ENCODE results near the gene OR5C1. TPM values are rescaled to one million over a fixed set of nuclear protein-coding genes. Genes with fewer than 3 reads are reported as not detected.
"Not testable (repeated sequence)": the region's sequence is repeated elsewhere in the genome, so short reads cannot be mapped to it uniquely, and the experiment has no call there.

OR5C1 gene
- polyA plus RNA-seq, 3 donors from 2014 or later, result not detected

DNA sequence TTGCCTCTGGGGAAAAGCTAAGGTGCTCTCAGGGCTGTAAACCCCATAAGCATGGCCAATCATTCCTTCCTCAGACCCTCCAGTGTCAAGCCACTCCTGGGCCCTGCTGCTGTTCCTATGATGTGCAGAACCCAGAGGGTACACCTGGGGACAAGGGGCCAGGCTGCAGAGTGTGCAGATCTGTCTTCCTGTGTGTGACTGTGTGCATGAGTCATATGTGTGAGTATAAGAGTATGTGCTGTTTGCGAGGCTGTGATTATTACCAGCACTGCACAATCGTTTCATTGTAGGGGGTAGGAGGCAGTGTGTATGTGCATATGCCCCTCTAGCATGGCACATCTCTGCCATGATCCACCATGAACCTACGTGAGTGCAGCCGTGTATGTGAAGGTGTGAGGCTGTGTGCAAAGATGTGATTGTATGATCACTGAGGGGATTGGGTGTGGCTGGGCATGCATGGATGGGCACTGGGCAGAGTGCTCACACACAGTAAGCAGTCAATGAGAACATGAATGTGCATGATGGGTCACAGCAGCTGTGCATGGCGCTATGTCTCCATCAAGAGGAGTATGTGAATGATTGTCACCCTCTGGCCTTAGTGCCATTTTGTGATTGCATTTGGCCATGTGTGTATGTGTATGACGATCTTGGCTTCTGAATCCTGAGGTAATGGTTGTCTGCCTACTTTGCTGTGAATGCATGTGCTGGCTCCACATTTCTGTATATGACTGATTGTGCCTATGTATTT is 8.8 kb downstream of the OR5C1 start:
- Mint-ChIP-seq H3K27me3 (ENCODE audit: low read depth in 3 of 3) (peaks cover 0 to 1% (median 0%) of the 10 kb centered on the region in 3 donors), H3K4me1 (no peaks in the 10 kb centered on the region), H3K9me3 (peaks cover 0 to 1% (median 0%) of the 10 kb centered on the region in 6 donors), H3K27ac (peak overlapping the region in 1 of 6 donors; percentile 0), H3K4me3 (no peak overlapping the region), H3K36me3 (peaks cover 0 to 3% (median 3%) of the 10 kb centered on the region in 3 donors)
- DNase-seq, result no peak

DNA sequence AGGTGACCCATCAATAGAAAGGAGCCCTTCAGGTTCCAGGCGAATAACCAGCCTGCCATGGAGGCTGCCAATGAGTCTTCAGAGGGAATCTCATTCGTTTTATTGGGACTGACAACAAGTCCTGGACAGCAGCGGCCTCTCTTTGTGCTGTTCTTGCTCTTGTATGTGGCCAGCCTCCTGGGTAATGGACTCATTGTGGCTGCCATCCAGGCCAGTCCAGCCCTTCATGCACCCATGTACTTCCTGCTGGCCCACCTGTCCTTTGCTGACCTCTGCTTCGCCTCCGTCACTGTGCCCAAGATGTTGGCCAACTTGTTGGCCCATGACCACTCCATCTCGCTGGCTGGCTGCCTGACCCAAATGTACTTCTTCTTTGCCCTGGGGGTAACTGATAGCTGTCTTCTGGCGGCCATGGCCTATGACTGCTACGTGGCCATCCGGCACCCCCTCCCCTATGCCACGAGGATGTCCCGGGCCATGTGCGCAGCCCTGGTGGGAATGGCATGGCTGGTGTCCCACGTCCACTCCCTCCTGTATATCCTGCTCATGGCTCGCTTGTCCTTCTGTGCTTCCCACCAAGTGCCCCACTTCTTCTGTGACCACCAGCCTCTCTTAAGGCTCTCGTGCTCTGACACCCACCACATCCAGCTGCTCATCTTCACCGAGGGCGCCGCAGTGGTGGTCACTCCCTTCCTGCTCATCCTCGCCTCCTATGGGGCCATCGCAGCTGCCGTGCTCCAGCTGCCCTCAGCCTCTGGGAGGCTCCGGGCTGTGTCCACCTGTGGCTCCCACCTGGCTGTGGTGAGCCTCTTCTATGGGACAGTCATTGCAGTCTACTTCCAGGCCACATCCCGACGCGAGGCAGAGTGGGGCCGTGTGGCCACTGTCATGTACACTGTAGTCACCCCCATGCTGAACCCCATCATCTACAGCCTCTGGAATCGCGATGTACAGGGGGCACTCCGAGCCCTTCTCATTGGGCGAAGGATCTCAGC is 11.6 kb downstream of the OR5C1 start, which contains the start of gene OR1K1:
TSS of gene OR1K1 (plus strand) at position 58 of the 995 bp plus-strand sequence. CDS start at position 58, 0 bp downstream.
- Mint-ChIP-seq H3K36me3 (peaks cover 1 to 7% (median 4%) of the 10 kb centered on the region in 3 donors), H3K27me3 (ENCODE audit: low read depth in 3 of 3) (peaks cover 0 to 1% (median 0%) of the 10 kb centered on the region in 3 donors), H3K27ac (no peak within 1 kb of the TSS), H3K9me3 (peaks cover 0 to 1% (median 0%) of the 10 kb centered on the region in 6 donors), H3K4me3 (no peak within 1 kb of the TSS), H3K4me1 (no peaks in the 10 kb centered on the region)
- no peak for DNase-seq

DNA sequence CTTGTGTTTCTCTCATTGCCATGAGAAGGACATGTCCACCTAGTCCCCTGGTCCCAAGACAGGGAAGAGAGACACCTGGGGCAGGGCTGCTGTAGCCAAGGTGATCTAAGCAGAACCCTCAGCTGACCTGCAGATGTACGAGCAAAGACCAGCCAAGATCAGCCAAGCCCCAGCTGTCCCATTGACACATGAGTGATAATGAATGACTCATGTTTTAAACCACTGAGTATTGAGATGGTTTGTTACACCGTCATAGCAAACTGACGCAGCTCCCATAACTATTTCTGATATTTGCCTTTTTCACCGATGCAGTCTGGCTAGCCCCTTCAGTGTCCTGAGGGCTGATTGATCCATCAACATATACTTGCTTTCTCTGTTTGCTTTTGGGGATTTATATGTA is 17.9 kb downstream of the OR5C1 start:
- DNase-seq, result no peak
- H3K27ac Mint-ChIP-seq, result no peak overlapping the region
- H3K27me3 Mint-ChIP-seq (ENCODE audit: low read depth in 3 of 3), result peaks cover 0 to 2% (median 0%) of the 10 kb centered on the region in 3 donors
- H3K9me3 Mint-ChIP-seq, result no peaks in the 10 kb centered on the region
- peaks cover 4 to 8% (median 8%) of the 10 kb centered on the region in 3 donors for H3K36me3 Mint-ChIP-seq
- no peak overlapping the region for H3K4me3 Mint-ChIP-seq
- H3K4me1 Mint-ChIP-seq, result no peaks in the 10 kb centered on the region

DNA sequence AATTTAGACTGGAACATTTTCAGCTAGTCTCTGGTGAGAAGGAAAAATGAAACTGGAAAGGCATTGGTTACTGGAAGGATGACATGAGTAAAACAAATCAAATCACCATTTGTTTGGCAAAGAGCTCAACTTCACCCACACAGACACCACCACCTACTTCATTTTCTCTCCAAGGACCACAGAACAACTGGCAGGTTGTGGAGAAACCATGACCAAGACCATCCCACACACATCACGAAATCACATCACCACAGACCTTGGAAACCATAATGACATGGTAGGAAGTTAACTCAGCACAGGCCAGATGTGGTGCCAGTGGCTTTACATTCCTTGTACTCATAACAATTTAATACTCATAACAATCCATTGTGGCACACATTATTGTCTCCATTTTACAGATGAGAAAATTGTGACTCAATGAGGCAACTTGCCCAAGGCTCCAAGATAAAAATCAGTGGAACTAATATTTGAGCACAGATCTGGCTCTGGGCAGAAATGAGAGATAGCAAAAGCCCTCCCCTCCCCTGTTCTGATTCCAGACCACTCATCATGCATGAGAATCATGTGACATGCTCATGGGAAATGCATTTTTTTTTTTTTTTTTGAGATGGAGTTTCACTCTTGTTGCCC is 18.7 kb downstream of the OR5C1 start:
- no peak overlapping the region for H3K4me3 Mint-ChIP-seq
- peaks cover 0 to 2% (median 0%) of the 10 kb centered on the region in 3 donors for H3K27me3 Mint-ChIP-seq (ENCODE audit: low read depth in 3 of 3)
- H3K4me1 Mint-ChIP-seq, result no peaks in the 10 kb centered on the region
- no peak for DNase-seq
- peaks cover 4 to 8% (median 8%) of the 10 kb centered on the region in 3 donors for H3K36me3 Mint-ChIP-seq
- no peaks in the 10 kb centered on the region for H3K9me3 Mint-ChIP-seq
- peak overlapping the region in 2 of 6 donors; percentile 26 to 45 for H3K27ac Mint-ChIP-seq

DNA sequence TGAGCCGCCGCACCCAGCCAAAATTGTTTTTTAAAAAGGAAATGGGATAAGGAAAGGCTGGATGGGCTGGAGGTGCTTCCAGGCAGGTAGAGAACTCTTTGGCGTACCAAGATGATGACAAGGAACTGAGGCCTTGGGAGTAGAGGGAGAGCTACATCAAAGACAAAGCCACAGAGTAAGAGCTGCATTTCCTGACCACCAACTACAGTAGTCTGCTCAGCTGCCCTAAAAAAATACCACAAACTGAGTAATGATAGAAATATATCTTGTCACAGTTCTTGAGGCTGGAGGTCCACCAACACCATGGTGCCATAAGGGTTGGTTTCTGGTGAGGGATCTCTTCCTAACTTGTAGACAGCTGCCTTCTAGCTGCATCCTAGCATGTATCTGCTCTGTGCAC is 19.4 kb downstream of the OR5C1 start:
- DNase-seq, result no peak
- Mint-ChIP-seq H3K36me3 (peaks cover under 1 to 8% (median 8%) of the 10 kb centered on the region in 3 donors), H3K4me3 (no peak overlapping the region), H3K27ac (no peak overlapping the region), H3K9me3 (no peaks in the 10 kb centered on the region), H3K27me3 (ENCODE audit: low read depth in 3 of 3) (peaks cover 0 to 2% (median 0%) of the 10 kb centered on the region in 3 donors), H3K4me1 (no peaks in the 10 kb centered on the region)

DNA sequence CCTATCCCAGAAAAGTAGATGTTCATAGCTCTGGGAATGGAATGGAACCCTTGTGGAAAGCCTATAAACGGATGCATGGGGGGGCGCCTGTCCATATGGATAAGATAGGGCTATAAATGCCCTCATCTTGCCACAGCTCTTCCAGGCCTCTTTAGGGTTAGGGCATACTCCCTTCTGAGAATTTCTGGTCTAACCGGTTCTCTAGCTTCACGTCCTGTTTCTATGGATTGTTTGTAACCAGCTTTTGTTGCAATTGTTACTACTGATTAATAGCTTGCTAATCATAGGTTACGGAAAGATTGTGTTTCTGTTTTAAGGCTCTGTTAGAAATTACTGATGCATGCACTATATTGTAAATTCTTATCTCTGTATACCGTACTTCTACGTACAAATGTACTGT is 20.5 kb downstream of the OR5C1 start:
- H3K27ac Mint-ChIP-seq; H3K4me1 Mint-ChIP-seq; H3K4me3 Mint-ChIP-seq; H3K9me3 Mint-ChIP-seq; H3K27me3 Mint-ChIP-seq (ENCODE audit: low read depth in 3 of 3); DNase-seq; H3K36me3 Mint-ChIP-seq: not testable (repeated sequence)

DNA sequence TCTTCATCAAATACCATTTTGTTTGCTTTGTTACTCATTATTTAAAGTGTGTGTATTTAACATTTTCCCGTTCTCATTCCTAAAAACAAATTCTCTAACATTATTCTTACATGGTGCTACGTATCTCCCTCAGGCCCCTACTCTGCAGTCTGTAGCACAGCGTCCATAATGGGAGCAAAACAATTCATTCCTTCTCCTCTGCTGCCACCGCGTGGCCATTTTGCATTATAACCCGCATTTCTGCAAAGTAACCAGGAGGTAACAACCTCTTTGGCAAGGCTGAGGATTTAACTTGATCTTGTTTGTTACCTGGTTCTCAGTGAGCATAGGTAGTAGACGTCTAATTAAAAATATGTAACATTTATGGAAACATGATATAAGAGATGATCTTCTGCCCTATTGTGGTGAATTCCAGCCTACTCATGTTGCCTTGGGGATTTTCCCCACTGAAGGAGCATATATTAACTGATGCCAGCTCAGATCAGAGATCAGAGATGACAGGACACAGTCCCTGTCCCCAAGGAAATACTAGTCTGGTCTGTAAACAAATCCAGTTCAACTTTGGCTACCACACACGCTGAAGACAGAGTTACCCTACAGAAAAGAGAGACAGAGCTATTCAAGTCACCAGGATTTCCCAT is 21.7 kb downstream of the OR5C1 start:
- Mint-ChIP-seq H3K36me3 (peaks cover 0 to 7% (median 6%) of the 10 kb centered on the region in 3 donors), H3K27me3 (ENCODE audit: low read depth in 3 of 3) (peaks cover 0 to 2% (median 0%) of the 10 kb centered on the region in 3 donors), H3K4me1 (peaks cover 10 to 12% of the 10 kb centered on the region in 2 donors), H3K27ac (no peak overlapping the region), H3K9me3 (no peaks in the 10 kb centered on the region), H3K4me3 (no peak overlapping the region)
- peak; percentile 61 to 70 (median 62) for DNase-seq

DNA sequence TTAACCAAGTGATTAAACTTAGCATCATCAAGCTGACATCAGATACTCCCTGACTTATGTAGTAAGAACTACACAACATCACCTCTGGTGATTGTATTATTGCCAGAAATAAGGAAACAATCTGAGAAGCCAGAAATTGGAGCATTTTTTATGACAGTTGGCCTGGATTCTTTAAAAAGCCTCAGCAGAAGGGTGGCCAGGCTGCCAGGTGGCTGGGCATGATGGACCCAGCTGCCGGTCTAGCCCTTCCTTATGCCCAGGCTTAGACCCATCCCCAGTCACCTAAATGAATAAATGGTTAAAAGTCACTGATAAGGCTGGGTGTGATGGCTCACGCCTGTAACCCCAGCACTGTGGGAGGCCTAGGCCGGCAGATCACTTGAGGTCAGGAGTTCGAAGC is 24.0 kb downstream of the OR5C1 start:
- no peak overlapping the region for H3K4me3 Mint-ChIP-seq
- peaks cover 0 to 2% (median 0%) of the 10 kb centered on the region in 3 donors for H3K36me3 Mint-ChIP-seq
- peaks cover 24 to 26% of the 10 kb centered on the region in 2 donors for H3K4me1 Mint-ChIP-seq
- DNase-seq, result no peak
- no peaks in the 10 kb centered on the region for H3K27me3 Mint-ChIP-seq (ENCODE audit: low read depth in 3 of 3)
- H3K9me3 Mint-ChIP-seq, result no peaks in the 10 kb centered on the region
- no peak overlapping the region for H3K27ac Mint-ChIP-seq

DNA sequence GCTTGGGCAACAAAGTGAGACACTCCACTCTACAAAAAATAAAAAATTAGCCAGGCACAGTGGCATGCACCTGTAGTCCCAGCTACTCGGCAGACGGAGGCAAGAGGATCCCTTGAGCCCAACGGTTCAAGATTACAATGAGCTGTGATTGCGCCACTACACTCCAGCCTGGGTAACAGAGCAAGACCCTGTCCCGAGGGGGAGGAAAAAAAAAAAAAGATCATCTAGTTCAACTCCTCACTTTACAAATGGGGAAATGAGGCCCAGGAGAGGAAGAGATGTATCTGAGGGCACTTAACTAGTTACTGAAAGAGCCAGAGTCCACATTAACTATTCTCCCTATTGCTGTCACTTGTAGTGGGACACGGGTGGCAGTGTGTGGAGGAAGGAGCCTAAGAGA is 25.8 kb downstream of the OR5C1 start:
- Mint-ChIP-seq H3K4me1 (peaks cover 24 to 26% of the 10 kb centered on the region in 2 donors), H3K4me3 (peak overlapping the region in 4 of 5 donors; percentile 34 to 72 (median 42)), H3K27me3 (ENCODE audit: low read depth in 3 of 3) (no peaks in the 10 kb centered on the region), H3K27ac (peak overlapping the region in 5 of 6 donors; percentile 58 to 86 (median 74)), H3K36me3 (peaks cover 0 to 5% (median 0%) of the 10 kb centered on the region in 3 donors), H3K9me3 (no peaks in the 10 kb centered on the region)
- DNase-seq, result no peak

DNA sequence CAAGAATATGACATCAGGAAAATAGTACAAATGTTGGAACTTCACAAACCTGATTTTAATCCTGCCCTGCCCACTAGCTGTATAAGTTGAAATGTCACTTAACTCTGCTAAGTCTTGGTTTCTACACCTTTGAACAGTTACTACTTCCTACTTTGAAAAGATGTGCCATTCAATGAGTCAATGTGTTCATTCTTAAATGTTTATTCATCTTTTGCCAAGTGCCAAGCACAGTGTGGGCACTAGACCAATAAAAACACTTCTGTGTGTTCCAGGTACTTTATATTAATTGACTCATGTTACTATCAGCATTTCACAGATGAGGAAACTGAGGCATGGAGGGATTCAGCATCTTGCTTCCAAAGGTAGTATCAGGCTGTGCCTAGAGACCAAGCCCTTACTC is 26.8 kb downstream of the OR5C1 start:
- Mint-ChIP-seq H3K27me3 (ENCODE audit: low read depth in 3 of 3) (no peaks in the 10 kb centered on the region), H3K4me3 (peak overlapping the region; percentile 79 to 91 (median 87)), H3K27ac (peak overlapping the region; percentile 93 to 97 (median 96)), H3K9me3 (no peaks in the 10 kb centered on the region), H3K4me1 (peaks cover 29 to 34% of the 10 kb centered on the region in 2 donors), H3K36me3 (peaks cover 0 to 14% (median 8%) of the 10 kb centered on the region in 3 donors)
- DNase-seq, result no peak

DNA sequence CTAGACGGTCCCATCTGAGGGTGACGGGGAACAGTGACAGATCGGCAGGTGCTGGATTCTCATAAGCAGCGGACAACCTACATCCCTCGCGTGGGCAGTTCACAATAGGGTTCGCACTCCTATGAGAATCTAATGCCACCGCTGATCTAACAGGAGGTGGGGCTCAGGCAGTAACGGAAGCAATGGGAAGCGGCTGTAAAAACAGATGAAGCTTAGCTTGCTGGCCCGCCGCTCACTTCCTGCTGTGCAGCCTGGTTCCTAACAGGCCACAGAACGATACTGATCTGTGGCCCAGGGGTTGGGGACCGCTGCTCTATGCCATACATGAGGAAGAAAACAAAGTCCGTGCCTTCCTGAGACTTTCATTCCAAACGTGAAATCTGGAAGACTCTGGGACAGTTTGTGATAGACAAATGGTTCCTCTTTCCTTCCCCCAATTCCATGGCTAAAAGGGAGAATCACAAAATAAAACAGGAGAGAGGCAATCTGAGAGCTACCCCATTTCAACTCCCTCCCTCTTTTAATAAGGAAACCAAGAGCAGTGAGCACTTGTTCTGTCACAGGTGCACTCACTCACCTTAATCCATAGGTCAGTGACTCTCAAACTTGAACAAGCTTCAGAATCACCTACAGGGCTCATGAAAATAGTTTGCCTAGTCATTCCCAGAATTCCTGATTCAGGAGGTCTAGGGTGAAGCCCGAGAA is 27.6 kb downstream of the OR5C1 start:
- H3K4me3 Mint-ChIP-seq, result peak overlapping the region; percentile 79 to 91 (median 87)
- DNase-seq, result peak; percentile 52 to 61 (median 55)
- peaks cover 0 to 18% (median 8%) of the 10 kb centered on the region in 3 donors for H3K36me3 Mint-ChIP-seq
- H3K27me3 Mint-ChIP-seq (ENCODE audit: low read depth in 3 of 3), result no peaks in the 10 kb centered on the region
- H3K4me1 Mint-ChIP-seq, result peaks cover 29 to 38% of the 10 kb centered on the region in 2 donors
- no peaks in the 10 kb centered on the region for H3K9me3 Mint-ChIP-seq
- H3K27ac Mint-ChIP-seq, result peak overlapping the region; percentile 93 to 97 (median 96)

DNA sequence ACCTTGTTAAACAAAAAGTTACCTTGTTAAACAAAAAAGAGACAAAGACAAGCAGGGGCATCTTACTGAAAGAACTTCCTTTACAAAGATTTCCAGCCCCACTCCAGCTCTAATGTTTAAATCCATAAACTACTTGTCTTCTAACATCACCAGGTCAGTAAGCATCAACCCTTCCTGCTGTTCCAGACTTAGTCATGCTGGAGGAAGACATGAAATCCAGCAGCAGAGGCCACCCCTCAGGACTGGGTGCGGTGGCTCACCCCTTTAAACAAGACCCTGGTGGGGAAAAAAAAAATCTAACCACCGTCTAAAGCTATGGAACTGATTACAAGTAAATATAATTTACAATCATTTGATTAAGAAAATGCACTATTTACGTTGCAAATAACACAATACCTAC is 30.6 kb downstream of the OR5C1 start:
- H3K36me3 Mint-ChIP-seq, result peaks cover 0 to 38% (median 17%) of the 10 kb centered on the region in 3 donors

More for the DNA sequence above, 30.6 kb downstream of the OR5C1 start:
- Mint-ChIP-seq H3K4me3 (no peak overlapping the region), H3K4me1 (peaks cover 34 to 61% of the 10 kb centered on the region in 2 donors), H3K27me3 (ENCODE audit: low read depth in 3 of 3) (no peaks in the 10 kb centered on the region), H3K9me3 (no peaks in the 10 kb centered on the region), H3K27ac (peak overlapping the region in 2 of 6 donors; percentile 48 to 53)
- no peak for DNase-seq
